Nephron (organoid): ENCODE measurements around the gene ZFR2.

Experiments used
- H3K27ac Mint-ChIP-seq, 3 experiments: 2 replicates each; pipeline ENCODE4 v1.8.0; 2020; ENCODE audit warnings: mixed read lengths in 3 of 3, mild to moderate bottlenecking in 2 of 3, moderate library complexity in 1 of 3
- H3K27me3 Mint-ChIP-seq: 2 replicates; pipeline ENCODE4 v1.8.0; 2021; ENCODE audit warnings: low read depth, mild to moderate bottlenecking, moderate library complexity, mixed read lengths
- H3K36me3 Mint-ChIP-seq: 2 replicates; pipeline ENCODE4 v1.8.0; 2020; ENCODE audit warnings: low read depth, mixed read lengths
- H3K4me1 Mint-ChIP-seq: 2 replicates; pipeline ENCODE4 v1.8.0; 2020; ENCODE audit warnings: mixed read lengths
- H3K4me3 Mint-ChIP-seq, 3 experiments: 2 replicates each; pipeline ENCODE4 v1.8.0; 2020; ENCODE audit warnings: mild to moderate bottlenecking in 3 of 3, mixed read lengths in 3 of 3, moderate library complexity in 2 of 3
- H3K9me3 Mint-ChIP-seq: 2 replicates; pipeline ENCODE4 v1.8.0; 2020; ENCODE audit warnings: mixed read lengths
- CTCF ChIP-seq, 3 experiments: fragments of 200-600 bp; sonication (generic); IDR thresholded peaks; one replicate each; pipeline ENCODE4 v1.5.0; 2021; ENCODE audit warnings: antibody characterized with exemption in 3 of 3; ENCODE audit not compliant: unreplicated experiment in 3 of 3

The ZFR2 gene

DNA sequence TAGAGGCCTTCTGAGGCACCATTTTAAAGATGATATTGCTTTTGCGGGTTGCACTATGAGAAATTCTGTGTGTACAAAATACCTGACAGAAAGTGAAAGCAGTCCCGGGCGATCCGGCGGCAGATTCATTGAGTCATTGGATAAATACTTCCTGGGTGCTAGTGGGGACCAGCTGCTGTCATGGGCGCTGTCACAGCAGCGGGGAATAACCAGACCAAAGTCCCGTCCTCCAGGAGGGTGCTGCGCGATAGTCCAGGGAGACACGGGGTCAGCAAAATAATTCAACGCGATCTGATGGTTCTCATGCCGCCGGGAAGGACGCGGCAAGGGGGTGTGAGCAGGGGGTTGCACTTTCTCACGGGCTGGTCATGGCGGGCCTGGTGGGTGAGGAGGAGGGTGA is 13.5 kb downstream of the ZFR2 start:
- Mint-ChIP-seq H3K27ac (no peak overlapping the region), H3K4me3 (no peak overlapping the region), H3K9me3 (peaks cover 10% of the 10 kb centered on the region)

DNA sequence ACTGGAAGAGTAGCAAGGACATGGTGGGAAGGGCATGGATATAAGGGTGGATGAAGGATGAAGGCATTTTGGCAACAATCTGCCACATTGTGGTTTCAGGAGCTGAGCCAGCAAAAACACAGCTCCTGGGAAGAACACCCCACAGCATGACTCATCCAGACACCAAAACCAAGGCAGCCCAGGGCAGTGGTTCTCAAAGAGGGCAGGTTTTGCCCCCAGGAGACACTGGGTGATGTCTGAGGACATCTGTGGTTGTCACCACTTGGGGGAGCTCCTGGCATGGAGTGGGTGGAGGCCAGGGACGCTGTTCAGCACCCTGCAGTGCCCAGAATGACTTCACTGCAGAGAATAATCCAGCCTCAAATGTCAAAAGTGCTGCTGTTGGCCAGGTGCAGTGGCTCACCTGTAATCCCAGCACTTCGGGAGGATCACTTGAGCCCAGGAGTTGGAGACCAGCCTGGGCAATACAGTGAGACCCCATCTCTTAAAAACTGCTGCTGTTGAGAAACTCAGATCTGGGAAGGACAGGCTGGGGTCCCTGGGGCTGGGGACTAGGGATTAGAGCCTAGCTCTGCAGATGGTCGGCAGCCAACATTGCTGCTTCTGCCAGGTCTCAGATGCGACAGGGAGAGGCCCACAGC is 16.1 kb downstream of the ZFR2 start:
- H3K36me3 Mint-ChIP-seq = peaks cover 12% of the 10 kb centered on the region
- H3K4me1 Mint-ChIP-seq = no peaks in the 10 kb centered on the region
- TF ChIP-seq CTCF (IDR thresholded peaks at IDR 0.05; ENCODE audit: unreplicated experiment in 3 of 3) = no peak
- no peak overlapping the region for H3K27ac Mint-ChIP-seq
- H3K4me3 Mint-ChIP-seq = no peak overlapping the region
- no peaks in the 10 kb centered on the region for H3K27me3 Mint-ChIP-seq
- H3K9me3 Mint-ChIP-seq = peaks cover 10% of the 10 kb centered on the region

More for the DNA sequence above, 13.5 kb downstream of the ZFR2 start:
- peaks cover 12% of the 10 kb centered on the region for H3K36me3 Mint-ChIP-seq
- no peak for TF ChIP-seq CTCF (IDR thresholded peaks at IDR 0.05; ENCODE audit: unreplicated experiment in 3 of 3)
- H3K27me3 Mint-ChIP-seq = no peaks in the 10 kb centered on the region
- no peaks in the 10 kb centered on the region for H3K4me1 Mint-ChIP-seq

DNA sequence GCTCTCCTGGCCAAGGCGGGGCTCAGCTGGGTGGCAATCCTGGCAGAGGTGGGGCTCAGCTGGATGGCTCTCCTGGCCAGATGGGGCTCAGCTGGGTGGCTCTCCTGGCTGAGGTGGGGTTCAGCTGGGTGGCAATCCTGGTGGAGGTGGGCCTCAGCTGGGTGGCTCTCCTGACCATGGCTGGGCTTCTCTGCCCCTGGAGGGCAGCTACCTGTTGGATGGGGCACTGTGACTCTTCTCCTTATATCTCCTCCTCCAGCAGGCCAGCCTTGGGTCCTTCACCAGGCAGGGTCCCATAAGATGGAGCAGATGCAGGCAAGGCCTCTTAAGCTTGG is 16.7 kb downstream of the ZFR2 start:
- Mint-ChIP-seq H3K9me3 (peaks cover 10% of the 10 kb centered on the region), H3K27me3 (no peaks in the 10 kb centered on the region), H3K4me3 (no peak overlapping the region), H3K36me3 (peaks cover 12% of the 10 kb centered on the region), H3K27ac (no peak overlapping the region), H3K4me1 (no peaks in the 10 kb centered on the region)
- TF ChIP-seq CTCF (IDR thresholded peaks at IDR 0.05; ENCODE audit: unreplicated experiment in 3 of 3) = no peak

- TF ChIP-seq CTCF (IDR thresholded peaks at IDR 0.05; ENCODE audit: unreplicated experiment in 3 of 3) = no peak
- Mint-ChIP-seq H3K9me3 (peaks cover 10% of the 10 kb centered on the region), H3K27me3 (no peaks in the 10 kb centered on the region), H3K4me1 (no peaks in the 10 kb centered on the region), H3K27ac (no peak overlapping the region), H3K36me3 (peaks cover 12% of the 10 kb centered on the region), H3K4me3 (no peak overlapping the region)
Measured at GRCh38 chr19:3851254-3852176, 17.3 kb downstream of the ZFR2 start.

GRCh38 chr19:3850320-3850972 is 18.4 kb downstream of the ZFR2 start:
- Mint-ChIP-seq H3K27me3 (no peaks in the 10 kb centered on the region), H3K4me3 (no peak overlapping the region), H3K27ac (no peak overlapping the region), H3K4me1 (no peaks in the 10 kb centered on the region), H3K36me3 (peaks cover 12% of the 10 kb centered on the region), H3K9me3 (peaks cover 10% of the 10 kb centered on the region)
- no peak for TF ChIP-seq CTCF (IDR thresholded peaks at IDR 0.05; ENCODE audit: unreplicated experiment in 3 of 3)
